Tibial artery (tissue), 4 donors: ENCODE results near the gene SNX8.

ENCODE experiments used
- DNase-seq, 2 donors: peaks; one replicate each; pipeline ENCODE4 v3.0.0-alpha.2; 2019
- H3K27ac ChIP-seq, 2 donors: fragments of 200-600 bp; sonication (generic) in 1 of 2; 1 replicate in 1 of 2; 2 replicates in 1 of 2; pipeline ENCODE4 v1.5.1; 2018 to 2019; ENCODE audit warnings: mild to moderate bottlenecking in 1 of 2
- H3K27me3 ChIP-seq, 2 donors: fragments of 200-600 bp; sonication (generic) in 1 of 2; one replicate each; pipeline versions ENCODE4 v1.5.1 to v1.6.0; 2016 to 2019
- H3K36me3 ChIP-seq, 3 donors: fragments of 200-600 bp; sonication (generic) in 2 of 3; one replicate each; pipeline ENCODE4 v1.5.1; 2016 to 2019; ENCODE audit warnings: mild to moderate bottlenecking in 2 of 3
- H3K4me1 ChIP-seq, 4 donors: fragments of 200-600 bp; sonication (generic) in 2 of 4; 1 replicate in 3 of 4; 2 replicates in 1 of 4; pipeline ENCODE4 v1.5.1; 2016 to 2019
- H3K4me3 ChIP-seq, 2 donors: fragments of 200-600 bp; sonication (generic) in 1 of 2; 1 replicate in 1 of 2; 2 replicates in 1 of 2; pipeline ENCODE4 v1.5.1; 2018 to 2019; ENCODE audit warnings: mild to moderate bottlenecking in 2 of 2
- H3K9me3 ChIP-seq, 3 donors: fragments of 200-600 bp; sonication (generic) in 1 of 3; one replicate each; pipeline ENCODE4 v1.5.1; 2016 to 2019
- CTCF ChIP-seq, 2 experiments: fragments of 200-600 bp in 1 of 2; fragments of 450-650 bp in 1 of 2; IDR thresholded peaks; one replicate each; pipeline ENCODE4 v1.5.1; 2017 to 2019; ENCODE audit warnings: antibody characterized with exemption in 2 of 2, mild to moderate bottlenecking in 1 of 2, moderate library complexity in 1 of 2
- intact Hi-C: fragments of 100-400 bp; cut with DNase I; formaldehyde crosslinking; loops from one replicate; pipeline ENCODE4 v1.15.0; 2023; ENCODE audit warnings: low total_unique reads

The SNX8 gene

GRCh38 chr7:2220954-2221353 lies 93.3 kb downstream of the SNX8 start:
- H3K27ac ChIP-seq, result no peak overlapping the region
- no peaks in the 10 kb centered on the region for H3K9me3 ChIP-seq
- intact Hi-C loops, result no loop called here
- no peak for TF ChIP-seq CTCF (IDR thresholded peaks at IDR 0.05)
- no peak for DNase-seq
- H3K4me1 ChIP-seq, result no peaks in the 10 kb centered on the region
- H3K4me3 ChIP-seq, result no peak overlapping the region
- H3K27me3 ChIP-seq, result no peaks in the 10 kb centered on the region
- peaks cover 20 to 99% (median 76%) of the 10 kb centered on the region in 3 donors for H3K36me3 ChIP-seq

- H3K27me3 ChIP-seq, result no peaks in the 10 kb centered on the region
- no peak for DNase-seq
- no peaks in the 10 kb centered on the region for H3K9me3 ChIP-seq
- no peaks in the 10 kb centered on the region for H3K4me1 ChIP-seq
- TF ChIP-seq CTCF (IDR thresholded peaks at IDR 0.05), result no peak
- H3K27ac ChIP-seq, result no peak overlapping the region
- no peak overlapping the region for H3K4me3 ChIP-seq
- intact Hi-C loops, result no loop called here
- peaks cover 23 to 99% (median 76%) of the 10 kb centered on the region in 3 donors for H3K36me3 ChIP-seq
Observed at GRCh38 chr7:2220506-2220905, 93.7 kb downstream of the SNX8 start.

GRCh38 chr7:2220030-2220429 lies 94.2 kb downstream of the SNX8 start:
- Histone ChIP-seq H3K27me3 (no peaks in the 10 kb centered on the region), H3K27ac (no peak overlapping the region), H3K4me1 (no peaks in the 10 kb centered on the region), H3K9me3 (no peaks in the 10 kb centered on the region), H3K36me3 (peaks cover 25 to 99% (median 74%) of the 10 kb centered on the region in 3 donors), H3K4me3 (no peak overlapping the region)
- DNase-seq, result no peak
- no peak for TF ChIP-seq CTCF (IDR thresholded peaks at IDR 0.05)
- intact Hi-C loops, result no loop called here

- Histone ChIP-seq H3K27me3 (no peaks in the 10 kb centered on the region), H3K27ac (no peak overlapping the region), H3K9me3 (no peaks in the 10 kb centered on the region), H3K4me3 (no peak overlapping the region), H3K36me3 (peaks cover 30 to 99% (median 75%) of the 10 kb centered on the region in 3 donors), H3K4me1 (no peaks in the 10 kb centered on the region)
- intact Hi-C loops, result no loop called here
- DNase-seq, result no peak
- no peak for TF ChIP-seq CTCF (IDR thresholded peaks at IDR 0.05)
Observed at GRCh38 chr7:2219606-2220005, 94.6 kb downstream of the SNX8 start.

GRCh38 chr7:2219136-2219535 lies 95.1 kb downstream of the SNX8 start:
- H3K27ac ChIP-seq, result no peak overlapping the region
- no peaks in the 10 kb centered on the region for H3K4me1 ChIP-seq
- DNase-seq, result no peak
- H3K36me3 ChIP-seq, result peaks cover 34 to 99% (median 80%) of the 10 kb centered on the region in 3 donors
- H3K27me3 ChIP-seq, result no peaks in the 10 kb centered on the region
- H3K4me3 ChIP-seq, result no peak overlapping the region
- no peak for TF ChIP-seq CTCF (IDR thresholded peaks at IDR 0.05)
- intact Hi-C loops, result no loop called here
- H3K9me3 ChIP-seq, result no peaks in the 10 kb centered on the region

GRCh38 chr7:2218444-2218785 lies 95.8 kb downstream of the SNX8 start:
- no peaks in the 10 kb centered on the region for H3K9me3 ChIP-seq
- H3K4me1 ChIP-seq, result no peaks in the 10 kb centered on the region
- peaks cover 38 to 99% (median 85%) of the 10 kb centered on the region in 3 donors for H3K36me3 ChIP-seq
- H3K4me3 ChIP-seq, result no peak overlapping the region
- TF ChIP-seq CTCF (IDR thresholded peaks at IDR 0.05), result no peak
- no peaks in the 10 kb centered on the region for H3K27me3 ChIP-seq
- intact Hi-C loops, result no loop called here
- no peak for DNase-seq
- H3K27ac ChIP-seq, result no peak overlapping the region
